HG02943 (cell line): Measurements from ENCODE around the gene SEMA5B.

ENCODE experiments used
- ATAC-seq: cut with Tn5 transposase; IDR thresholded peaks from one replicate; pipeline ENCODE4 v1.9.1; 2021; ENCODE audit warnings: mild to moderate bottlenecking, low read depth, moderate library complexity; ENCODE audit not compliant: unreplicated experiment

Gene SEMA5B

GRCh38 chr3:122913539-122914100, 113.9 kb downstream of the SEMA5B start:
- ATAC-seq = no peak

DNA sequence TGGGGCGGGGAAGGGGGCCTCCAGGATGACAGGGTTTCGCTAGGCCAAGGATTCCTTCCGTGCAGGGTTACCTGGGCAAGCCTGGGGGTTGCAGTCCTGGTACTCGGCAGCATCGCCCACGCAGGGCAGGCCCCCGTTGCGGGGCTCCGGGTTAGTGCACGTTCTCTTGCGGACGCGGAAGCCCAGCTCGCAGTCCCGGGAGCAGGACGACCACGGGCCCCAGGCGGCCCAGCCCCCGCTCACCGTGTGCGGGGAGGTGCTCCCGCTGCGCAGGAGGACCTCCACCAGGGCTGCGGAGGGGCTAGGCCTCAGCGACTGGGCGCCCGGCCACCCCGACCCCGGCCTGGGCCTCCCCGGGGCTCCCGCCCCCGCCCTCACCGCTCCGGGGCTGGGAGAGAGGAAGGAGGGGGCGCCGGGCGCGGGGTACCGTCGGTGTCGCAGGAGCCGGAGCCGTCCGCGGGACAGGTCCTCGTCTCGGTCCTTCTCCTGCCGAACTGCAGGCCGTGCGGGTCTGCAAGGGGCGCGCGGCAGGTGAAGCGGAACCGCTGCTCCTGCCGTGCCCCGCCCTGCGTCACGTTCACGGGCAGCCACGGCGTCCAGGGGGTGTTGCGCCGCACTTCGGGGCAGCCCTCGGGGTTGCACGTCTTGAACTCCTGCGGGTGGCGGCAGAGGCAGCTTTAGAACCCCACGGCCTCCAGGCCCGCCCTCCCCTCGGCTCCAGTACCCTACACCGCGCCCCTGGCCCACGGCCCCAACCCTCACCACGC, 114.6 kb downstream of the SEMA5B start:
- no peak for ATAC-seq

GRCh38 chr3:122911901-122912300, 115.7 kb downstream of the SEMA5B start:
- no peak for ATAC-seq

DNA sequence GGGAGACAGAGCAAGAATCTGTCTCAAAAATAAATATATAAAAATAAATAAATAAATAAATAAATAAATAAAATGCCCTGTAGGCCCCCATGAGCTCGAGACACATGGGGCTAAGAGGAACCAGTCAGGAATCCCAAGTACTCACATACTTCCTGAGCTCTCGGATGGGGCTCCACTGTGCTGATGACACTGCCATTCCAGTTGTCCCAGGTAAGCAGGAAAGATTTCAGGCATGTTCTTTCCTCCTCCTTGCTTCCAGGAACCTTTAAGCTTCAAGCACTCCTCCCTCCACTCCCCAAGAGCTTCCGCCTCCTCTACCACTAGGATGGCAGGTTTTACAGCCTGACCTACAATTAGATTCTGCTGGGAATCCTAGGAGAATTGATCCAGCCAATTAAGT, 119.3 kb downstream of the SEMA5B start:
- no peak for ATAC-seq

- ATAC-seq = no peak
Measured at GRCh38 chr3:122907471-122907870, 120.1 kb downstream of the SEMA5B start.

DNA sequence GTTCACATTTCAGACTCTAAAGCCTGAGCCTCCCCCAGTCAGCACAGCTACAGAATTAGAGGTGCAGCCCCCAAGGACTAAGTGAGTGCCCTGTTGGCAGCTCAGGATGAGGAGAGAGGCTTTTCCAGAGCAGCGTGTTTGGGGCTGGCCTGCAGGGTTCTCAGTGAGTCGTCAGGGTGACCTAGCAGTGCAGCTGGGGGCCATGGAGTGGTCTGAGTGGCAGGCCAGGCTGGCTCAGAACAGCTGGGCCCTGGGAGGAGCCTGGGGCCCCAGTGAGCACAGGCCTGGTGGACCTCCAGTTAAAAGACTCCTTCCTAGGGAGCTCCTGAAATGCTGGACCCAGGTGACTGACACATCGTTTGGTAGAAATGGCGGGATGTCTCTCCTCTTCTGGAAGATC, 124.4 kb downstream of the SEMA5B start:
- ATAC-seq = no peak

DNA sequence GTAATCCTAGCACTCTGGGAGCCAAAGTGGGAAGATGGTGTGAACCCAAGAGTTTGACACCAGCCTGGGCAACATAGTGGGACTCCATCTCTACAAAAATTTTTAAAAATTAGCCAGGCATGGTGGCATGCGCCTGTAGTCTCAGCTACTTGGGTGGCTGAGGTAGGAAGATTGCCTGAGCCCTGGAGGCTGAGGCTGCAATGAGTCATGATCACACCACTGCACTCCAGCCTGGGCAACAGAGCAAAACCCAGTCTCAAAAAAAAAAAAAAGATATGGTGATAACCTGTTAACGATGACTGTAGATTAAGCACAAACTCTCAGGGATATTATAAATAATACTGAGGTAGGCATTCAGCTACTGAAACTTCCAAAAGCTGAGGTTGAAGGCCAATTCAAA, 125.2 kb downstream of the SEMA5B start:
- no peak for ATAC-seq

- no peak for ATAC-seq
Measured at GRCh38 chr3:122898298-122898697, 129.3 kb downstream of the SEMA5B start.

DNA sequence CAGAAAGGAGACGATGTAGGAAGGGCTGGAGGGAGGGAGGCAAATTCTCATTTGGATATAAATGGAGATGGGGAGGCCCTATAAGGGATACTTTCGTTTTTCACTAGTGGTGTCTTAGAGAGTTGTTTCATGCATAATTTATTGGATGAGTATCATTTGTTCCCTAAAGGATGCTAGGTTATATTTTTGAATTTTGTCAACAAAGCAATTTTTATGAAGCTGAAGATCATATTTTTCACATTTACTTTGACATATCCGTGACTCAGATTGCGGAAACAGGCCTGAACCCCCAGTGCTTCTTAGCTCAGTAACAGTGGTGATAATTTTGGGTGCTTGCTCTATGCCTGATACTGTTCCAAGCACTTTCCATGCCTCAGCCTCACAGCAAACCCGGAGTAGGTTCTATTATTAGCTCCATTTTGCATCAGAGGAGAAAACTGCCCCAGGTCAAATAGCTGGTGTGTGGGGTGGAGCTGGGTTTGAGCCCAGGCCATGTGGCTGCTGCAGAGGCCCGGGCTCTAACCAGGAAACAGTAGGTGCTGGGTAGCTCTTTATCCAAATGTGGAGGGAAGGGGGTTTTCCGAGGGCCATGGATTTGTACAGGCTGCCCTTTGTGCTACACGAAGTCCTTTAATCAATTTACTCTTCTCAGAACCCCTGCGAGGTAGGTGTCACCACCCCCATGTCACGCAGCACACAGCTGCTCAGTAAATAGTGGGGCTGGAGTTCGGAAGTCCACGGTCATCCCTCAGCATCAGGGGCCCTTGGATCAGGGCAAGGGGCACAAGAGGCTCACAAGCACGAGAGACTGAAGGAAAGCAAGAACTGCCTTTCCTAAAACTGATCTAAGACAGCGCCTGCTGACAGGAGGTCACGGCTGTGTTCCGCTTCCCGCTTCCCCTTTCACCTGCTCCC, 133.6 kb downstream of the SEMA5B start:
- no peak for ATAC-seq

GRCh38 chr3:122893282-122893681, 134.3 kb downstream of the SEMA5B start:
- no peak for ATAC-seq

DNA sequence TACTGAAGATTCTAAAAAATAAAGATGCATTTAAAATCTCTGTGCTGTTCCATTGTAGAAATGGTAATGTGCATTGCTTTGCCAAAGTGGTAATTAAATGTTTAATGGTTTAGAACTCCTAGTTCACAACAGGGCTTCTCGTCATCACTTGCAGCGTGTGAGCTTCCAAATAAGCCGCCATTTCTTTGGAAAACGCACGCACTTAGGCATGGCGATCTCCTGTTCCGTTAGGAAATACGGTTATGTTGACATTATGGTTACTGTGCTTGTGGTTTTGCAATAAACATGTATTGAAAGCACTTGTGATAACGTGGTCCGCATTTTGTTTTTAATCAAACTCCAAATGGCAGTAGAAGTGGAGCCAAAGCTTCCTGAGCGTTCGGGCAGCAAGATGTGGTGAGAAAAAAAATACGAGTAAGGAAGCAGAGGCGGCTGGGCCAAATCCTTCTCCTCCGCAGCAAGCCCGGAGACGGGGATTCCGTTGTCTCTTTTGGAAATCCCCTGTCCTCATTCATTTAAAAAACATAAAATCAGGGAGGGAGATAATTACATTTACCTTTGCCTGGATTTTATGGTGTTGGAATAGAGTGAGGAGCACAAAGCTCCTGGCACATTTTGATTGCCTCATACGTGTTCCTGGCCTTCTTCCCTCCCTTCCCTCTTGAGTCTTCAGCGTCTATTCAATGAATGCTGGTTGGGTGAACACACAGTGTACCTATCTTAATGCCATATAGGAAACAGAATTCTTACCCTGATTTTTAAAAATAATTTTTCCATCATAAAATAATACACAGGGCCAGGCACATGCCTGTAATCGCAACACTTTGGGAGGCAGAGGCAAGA, 135.2 kb downstream of the SEMA5B start:
- no peak for ATAC-seq

- no peak for ATAC-seq
Measured at GRCh38 chr3:122890720-122891220, 136.8 kb downstream of the SEMA5B start.

- ATAC-seq = no peak
Measured at GRCh38 chr3:122890077-122890719, 137.4 kb downstream of the SEMA5B start.

- ATAC-seq = no peak
Measured at GRCh38 chr3:122886946-122887345, 140.6 kb downstream of the SEMA5B start.

DNA sequence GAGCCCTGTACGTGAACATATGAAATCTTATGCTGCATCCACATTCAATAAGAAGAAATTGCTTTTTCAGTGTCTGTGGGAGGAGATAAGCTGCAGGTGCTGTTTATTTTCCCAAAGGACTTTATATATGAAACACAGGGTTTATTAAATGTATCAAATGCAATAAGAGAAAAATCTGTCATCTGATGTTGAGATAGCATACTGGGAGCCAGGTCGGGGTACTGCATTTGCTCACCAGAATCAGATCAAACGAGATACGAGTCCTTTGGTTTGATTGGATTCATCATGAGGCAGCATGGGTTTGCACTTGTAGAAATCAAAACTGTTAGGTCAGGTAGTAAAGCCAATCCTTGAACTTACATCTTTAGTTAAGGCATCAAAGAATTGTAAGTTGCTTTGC, 141.3 kb downstream of the SEMA5B start:
- ATAC-seq = no peak

DNA sequence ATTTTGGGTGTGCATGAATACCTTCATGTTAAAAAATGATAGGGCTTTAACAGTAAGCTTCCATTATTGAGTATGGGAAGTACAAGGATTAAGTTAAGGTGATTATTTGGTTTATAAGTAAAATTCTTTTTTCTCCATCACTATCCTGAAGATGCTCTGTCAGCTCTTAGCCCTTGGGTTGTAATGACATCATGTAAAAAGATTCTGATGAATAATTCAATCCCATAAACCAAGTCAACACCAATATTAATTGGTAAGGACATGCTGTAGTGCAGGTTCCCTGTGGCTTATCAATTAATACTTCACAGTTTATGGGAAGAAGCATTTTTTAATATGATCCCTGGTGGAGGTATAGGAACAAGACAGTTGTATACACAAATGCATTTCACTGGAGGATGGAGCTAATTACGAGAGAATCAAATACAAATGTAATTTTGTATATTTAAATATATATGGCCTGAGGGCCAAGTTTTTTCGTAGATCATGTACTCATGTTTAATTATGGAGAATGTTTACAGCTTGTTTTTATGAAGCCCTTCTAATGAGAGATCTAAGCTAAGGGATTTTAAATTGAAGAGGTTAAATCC, 145.1 kb downstream of the SEMA5B start:
- ATAC-seq = no peak

- no peak for ATAC-seq
Measured at GRCh38 chr3:122880624-122881023, 146.9 kb downstream of the SEMA5B start.

- ATAC-seq = no peak
Measured at GRCh38 chr3:122880173-122880572, 147.4 kb downstream of the SEMA5B start.

DNA sequence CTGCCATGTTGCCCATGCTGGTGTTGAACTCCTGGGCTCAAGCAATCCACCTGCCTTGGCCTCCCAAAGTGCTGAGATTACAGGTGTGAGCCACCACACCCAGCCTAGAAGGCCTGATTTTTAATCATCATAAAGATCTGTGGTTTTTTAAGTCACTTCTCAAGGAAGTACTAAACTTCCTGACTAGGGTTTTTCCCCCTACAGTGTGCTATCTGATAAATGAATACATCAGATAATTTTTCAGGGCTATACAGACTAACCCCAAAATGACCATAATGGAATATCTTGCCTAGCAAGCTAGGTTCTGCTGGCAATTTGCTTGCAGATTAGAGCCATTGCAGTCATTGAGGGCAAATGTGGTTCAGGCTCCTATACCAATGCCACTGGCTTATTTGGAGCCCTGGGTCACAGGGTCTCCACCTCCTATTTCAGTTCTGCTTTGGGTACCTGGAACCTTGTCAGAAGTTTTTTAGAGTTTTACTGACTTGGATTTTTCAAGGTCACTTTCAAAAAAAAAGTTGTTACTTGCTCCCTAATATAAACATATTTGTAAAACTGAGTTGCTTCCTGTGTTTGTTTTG, 151.9 kb downstream of the SEMA5B start:
- no peak for ATAC-seq
